ENCODE measurements around the gene ARSG.
A peak's percentile ranks its signal among the peaks of the same experiment; 100 is the strongest.

Gene ARSG

DNA sequence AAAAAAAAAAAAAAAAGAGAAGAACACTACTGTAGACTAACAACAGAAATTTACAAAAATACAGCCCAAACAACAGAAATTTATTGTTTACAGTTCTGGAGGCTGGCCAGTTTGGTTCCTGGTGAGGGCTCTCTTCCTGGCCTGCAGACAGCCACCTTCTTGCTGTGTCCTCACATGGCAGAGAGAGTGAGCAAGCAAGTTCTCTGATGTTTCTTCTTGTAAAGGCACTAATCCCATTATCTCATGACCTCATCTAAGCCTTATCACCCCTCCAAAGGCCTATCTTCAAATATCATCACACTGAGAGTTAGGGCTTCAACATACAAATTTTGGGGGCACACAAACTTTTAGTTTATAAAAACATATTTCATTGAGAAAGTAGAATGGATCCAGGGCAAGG is 7.3 kb downstream of the ARSG start:
- ChIA-PET CTCF (no interaction called here), POLR2A (no interaction called here)
- no peaks in the 10 kb centered on the region for H3K36me3 ChIP-seq (ENCODE audit: control insufficient read depth in 2 of 2, insufficient read depth in 1 of 2, low read length in 2 of 2)
- no peak overlapping the region for H3K4me3 ChIP-seq (ENCODE audit: low read depth, low read length)
- TF ChIP-seq IKZF3 (tag by site-specific recombination; IDR thresholded peaks at IDR 0.05) (no peak), ZNF626 (tag by site-specific recombination; IDR thresholded peaks at IDR 0.05) (no peak), ZNF768 (tag by site-specific recombination; IDR thresholded peaks at IDR 0.05) (no peak), ZNF292 (tag by site-specific recombination; IDR thresholded peaks at IDR 0.05; ENCODE audit: borderline replicate concordance, low read depth) (no peak), ZNF169 (tag by site-specific recombination; IDR thresholded peaks at IDR 0.05) (no peak)
- TF ChIP-seq, protein P1, sequence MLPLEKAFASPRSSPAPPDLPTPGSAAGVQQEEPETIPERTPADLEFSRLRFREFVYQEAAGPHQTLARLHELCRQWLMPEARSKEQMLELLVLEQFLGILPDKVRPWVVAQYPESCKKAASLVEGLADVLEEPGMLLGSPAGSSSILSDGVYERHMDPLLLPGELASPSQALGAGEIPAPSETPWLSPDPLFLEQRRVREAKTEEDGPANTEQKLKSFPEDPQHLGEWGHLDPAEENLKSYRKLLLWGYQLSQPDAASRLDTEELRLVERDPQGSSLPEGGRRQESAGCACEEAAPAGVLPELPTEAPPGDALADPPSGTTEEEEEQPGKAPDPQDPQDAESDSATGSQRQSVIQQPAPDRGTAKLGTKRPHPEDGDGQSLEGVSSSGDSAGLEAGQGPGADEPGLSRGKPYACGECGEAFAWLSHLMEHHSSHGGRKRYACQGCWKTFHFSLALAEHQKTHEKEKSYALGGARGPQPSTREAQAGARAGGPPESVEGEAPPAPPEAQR (tag by site-specific recombination; IDR thresholded peaks at IDR 0.05) = no peak
- TF ChIP-seq, protein P2, sequence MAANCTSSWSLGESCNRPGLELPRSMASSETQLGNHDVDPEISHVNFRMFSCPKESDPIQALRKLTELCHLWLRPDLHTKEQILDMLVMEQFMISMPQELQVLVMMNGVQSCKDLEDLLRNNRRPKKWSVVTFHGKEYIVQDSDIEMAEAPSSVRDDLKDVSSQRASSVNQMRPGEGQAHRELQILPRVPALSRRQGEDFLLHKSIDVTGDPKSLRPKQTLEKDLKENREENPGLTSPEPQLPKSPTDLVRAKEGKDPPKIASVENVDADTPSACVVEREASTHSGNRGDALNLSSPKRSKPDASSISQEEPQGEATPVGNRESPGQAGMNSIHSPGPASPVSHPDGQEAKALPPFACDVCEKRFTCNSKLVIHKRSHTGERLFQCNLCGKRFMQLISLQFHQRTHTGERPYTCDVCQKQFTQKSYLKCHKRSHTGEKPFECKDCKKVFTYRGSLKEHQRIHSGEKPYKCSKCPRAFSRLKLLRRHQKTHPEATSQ (tag by site-specific recombination; IDR thresholded peaks at IDR 0.05) = no peak
- TF ChIP-seq, protein P3, sequence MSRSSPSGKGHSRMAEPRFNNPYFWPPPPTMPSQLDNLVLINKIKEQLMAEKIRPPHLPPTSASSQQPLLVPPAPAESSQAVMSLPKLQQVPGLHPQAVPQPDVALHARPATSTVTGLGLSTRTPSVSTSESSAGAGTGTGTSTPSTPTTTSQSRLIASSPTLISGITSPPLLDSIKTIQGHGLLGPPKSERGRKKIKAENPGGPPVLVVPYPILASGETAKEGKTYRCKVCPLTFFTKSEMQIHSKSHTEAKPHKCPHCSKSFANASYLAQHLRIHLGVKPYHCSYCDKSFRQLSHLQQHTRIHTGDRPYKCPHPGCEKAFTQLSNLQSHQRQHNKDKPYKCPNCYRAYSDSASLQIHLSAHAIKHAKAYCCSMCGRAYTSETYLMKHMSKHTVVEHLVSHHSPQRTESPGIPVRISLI (tag by site-specific recombination; IDR thresholded peaks at IDR 0.05) = no peak
- no peak overlapping the region for H3K27ac ChIP-seq (ENCODE audit: extremely low read depth, low read depth, low read length)
- H3K9me3 ChIP-seq (ENCODE audit: control insufficient read depth, insufficient read depth, low read depth, low read length) = no peaks in the 10 kb centered on the region
- no peaks in the 10 kb centered on the region for H3K4me1 ChIP-seq (ENCODE audit: control insufficient read depth, insufficient read depth, low read length)

DNA sequence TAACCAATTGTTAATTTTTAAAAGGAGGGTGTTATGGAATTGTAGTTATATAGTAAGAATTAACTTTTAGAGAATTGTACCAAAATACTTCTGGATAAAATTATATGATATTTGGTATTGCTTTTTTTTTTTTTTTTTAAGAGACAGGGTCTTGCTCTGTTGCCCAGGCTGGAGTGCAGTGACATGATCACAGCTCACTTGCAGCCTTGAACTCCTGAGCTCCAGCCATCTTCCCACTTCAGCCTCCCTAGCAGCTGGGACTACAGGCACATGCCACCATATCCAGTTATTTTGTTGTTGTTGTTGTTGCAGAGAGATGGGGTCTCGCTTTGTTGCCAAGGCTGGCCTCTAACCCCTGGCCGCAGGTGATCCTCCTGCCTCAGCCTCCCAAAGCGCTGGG is 8.5 kb downstream of the ARSG start:
- H3K4me3 ChIP-seq (ENCODE audit: low read depth, low read length) = no peak overlapping the region
- no peak overlapping the region for H3K27ac ChIP-seq (ENCODE audit: extremely low read depth, low read depth, low read length)
- no peaks in the 10 kb centered on the region for H3K9me3 ChIP-seq (ENCODE audit: control insufficient read depth, insufficient read depth, low read depth, low read length)
- H3K36me3 ChIP-seq (ENCODE audit: control insufficient read depth in 2 of 2, insufficient read depth in 1 of 2, low read length in 2 of 2) = no peaks in the 10 kb centered on the region
- POLR2A ChIA-PET = no interaction called here
- TF ChIP-seq, protein P3 (tag by site-specific recombination; IDR thresholded peaks at IDR 0.05) = no peak
- TF ChIP-seq ZNF121 (tag by site-specific recombination; IDR thresholded peaks at IDR 0.05) (peak; percentile 53; the same call in 1 of the 2 replicates), ZNF112 (tag by site-specific recombination; IDR thresholded peaks at IDR 0.05) (no peak)
- H3K4me1 ChIP-seq (ENCODE audit: control insufficient read depth, insufficient read depth, low read length) = no peaks in the 10 kb centered on the region
- CTCF ChIA-PET = interaction anchor here (1.2 kb wide), 1 partner anchor 99 kb away, joined by 3 read pairs; no protein-coding TSS in a partner anchor

DNA sequence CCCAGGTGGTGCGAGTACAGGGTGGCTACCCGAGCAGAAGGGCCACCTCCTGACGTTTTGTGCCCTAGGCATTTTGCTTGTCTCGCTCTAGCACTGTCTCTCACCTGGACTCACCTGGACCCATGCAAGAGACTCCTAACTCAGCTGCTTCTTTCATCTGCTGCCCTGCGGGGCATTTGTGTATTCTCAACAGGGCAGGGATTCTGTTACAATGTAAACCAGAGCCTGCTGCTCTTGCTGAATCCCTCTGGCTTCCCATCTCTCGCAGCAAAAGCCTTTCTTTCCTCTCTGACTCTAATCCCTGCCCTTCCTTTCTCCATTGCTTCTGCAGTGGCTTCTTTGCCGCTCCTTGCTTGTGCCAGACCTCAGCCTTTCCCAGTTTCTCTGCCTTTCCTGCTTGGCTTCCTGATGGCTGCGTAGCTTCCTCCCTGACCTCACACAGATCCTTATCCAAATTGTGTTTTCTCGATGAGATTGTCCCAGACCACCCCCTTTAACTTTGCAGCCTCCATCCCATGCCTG is 10.2 kb downstream of the ARSG start:
- ChIA-PET CTCF (interaction anchor here (0.6 to 1.4 kb wide), 4 partner anchors 59 to 135 kb away, joined by 3 to 5 read pairs (median 4); no protein-coding TSS in a partner anchor), POLR2A (interaction anchor here (1.4 kb wide), 1 partner anchor 11 kb away, joined by 5 read pairs; the partner anchor contains the start of gene SLC16A6)
- no peak overlapping the region for H3K27ac ChIP-seq (ENCODE audit: extremely low read depth, low read depth, low read length)
- H3K36me3 ChIP-seq (ENCODE audit: control insufficient read depth in 2 of 2, insufficient read depth in 1 of 2, low read length in 2 of 2) = no peaks in the 10 kb centered on the region
- no peak overlapping the region for H3K4me3 ChIP-seq (ENCODE audit: low read depth, low read length)
- H3K9me3 ChIP-seq (ENCODE audit: control insufficient read depth, insufficient read depth, low read depth, low read length) = no peaks in the 10 kb centered on the region
- no peaks in the 10 kb centered on the region for H3K4me1 ChIP-seq (ENCODE audit: control insufficient read depth, insufficient read depth, low read length)
- no peak for TF ChIP-seq ZNF423 (tag by site-specific recombination; IDR thresholded peaks at IDR 0.05)
- TF ChIP-seq ZNF391 (tag by site-specific recombination; IDR thresholded peaks at IDR 0.05; ENCODE audit: borderline replicate concordance, low read depth) = no peak
- no peak for TF ChIP-seq ZNF677 (tag by site-specific recombination; IDR thresholded peaks at IDR 0.05)
- no peak for TF ChIP-seq ZNF302 (tag by site-specific recombination; IDR thresholded peaks at IDR 0.05; ENCODE audit: low read depth)
- TF ChIP-seq ZNF473 (tag by site-specific recombination; IDR thresholded peaks at IDR 0.05) = no peak
- no peak for TF ChIP-seq ZNF138 (tag by site-specific recombination; IDR thresholded peaks at IDR 0.05; ENCODE audit: borderline replicate concordance)
- no peak for TF ChIP-seq ZNF214 (tag by site-specific recombination; IDR thresholded peaks at IDR 0.05; ENCODE audit: borderline replicate concordance)
- TF ChIP-seq ZNF37A (tag by site-specific recombination; IDR thresholded peaks at IDR 0.05) = no peak
- TF ChIP-seq ZNF623 (tag by site-specific recombination; IDR thresholded peaks at IDR 0.05) = no peak
- no peak for TF ChIP-seq ZNF175 (tag by site-specific recombination; IDR thresholded peaks at IDR 0.05)
- TF ChIP-seq, protein P4, sequence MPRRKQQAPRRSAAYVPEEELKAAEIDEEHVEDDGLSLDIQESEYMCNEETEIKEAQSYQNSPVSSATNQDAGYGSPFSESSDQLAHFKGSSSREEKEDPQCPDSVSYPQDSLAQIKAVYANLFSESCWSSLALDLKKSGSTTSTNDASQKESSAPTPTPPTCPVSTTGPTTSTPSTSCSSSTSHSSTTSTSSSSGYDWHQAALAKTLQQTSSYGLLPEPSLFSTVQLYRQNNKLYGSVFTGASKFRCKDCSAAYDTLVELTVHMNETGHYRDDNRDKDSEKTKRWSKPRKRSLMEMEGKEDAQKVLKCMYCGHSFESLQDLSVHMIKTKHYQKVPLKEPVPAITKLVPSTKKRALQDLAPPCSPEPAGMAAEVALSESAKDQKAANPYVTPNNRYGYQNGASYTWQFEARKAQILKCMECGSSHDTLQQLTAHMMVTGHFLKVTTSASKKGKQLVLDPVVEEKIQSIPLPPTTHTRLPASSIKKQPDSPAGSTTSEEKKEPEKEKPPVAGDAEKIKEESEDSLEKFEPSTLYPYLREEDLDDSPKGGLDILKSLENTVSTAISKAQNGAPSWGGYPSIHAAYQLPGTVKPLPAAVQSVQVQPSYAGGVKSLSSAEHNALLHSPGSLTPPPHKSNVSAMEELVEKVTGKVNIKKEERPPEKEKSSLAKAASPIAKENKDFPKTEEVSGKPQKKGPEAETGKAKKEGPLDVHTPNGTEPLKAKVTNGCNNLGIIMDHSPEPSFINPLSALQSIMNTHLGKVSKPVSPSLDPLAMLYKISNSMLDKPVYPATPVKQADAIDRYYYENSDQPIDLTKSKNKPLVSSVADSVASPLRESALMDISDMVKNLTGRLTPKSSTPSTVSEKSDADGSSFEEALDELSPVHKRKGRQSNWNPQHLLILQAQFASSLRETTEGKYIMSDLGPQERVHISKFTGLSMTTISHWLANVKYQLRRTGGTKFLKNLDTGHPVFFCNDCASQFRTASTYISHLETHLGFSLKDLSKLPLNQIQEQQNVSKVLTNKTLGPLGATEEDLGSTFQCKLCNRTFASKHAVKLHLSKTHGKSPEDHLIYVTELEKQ (tag by site-specific recombination; IDR thresholded peaks at IDR 0.05; ENCODE audit: borderline replicate concordance) = no peak
